H1 (cell line): Measurements from ENCODE around the gene MLH3. TPM values are rescaled to one million over a fixed set of nuclear protein-coding genes. Genes with fewer than 3 reads are reported as not detected.

Experiments used
- CTCF ChIA-PET: fragments of 300-600 bp; sonication (Branson Sonifier 250); formaldehyde crosslinking; loops from one replicate; lab custom pipeline; 2021; ENCODE audit not compliant: partially characterized antibody; lab: Charles Lee
- POLR2A ChIA-PET: fragments of 300-600 bp; sonication (Branson Sonifier 250); formaldehyde crosslinking; loops from one replicate; lab custom pipeline; 2021; ENCODE audit warnings: inconsistent platforms; ENCODE audit not compliant: partially characterized antibody; lab: Charles Lee
- DNase-seq, 2 experiments: peaks; one replicate each; pipeline versions ENCODE4 v3.0.0 to v3.0.0-alpha.2; 2010 to 2022; ENCODE audit warnings: low spot score in 2 of 2, low read depth in 1 of 2, mixed read lengths in 1 of 2
- FAIRE-seq: peaks from 2 replicates; lab custom pipeline; 2011; peaks lifted over from hg19 to GRCh38; lab: Jason Lieb, UNC
- H2AFZ ChIP-seq: 2 replicates; pipeline ENCODE4 v1.8.1; 2012; ENCODE audit warnings: low read length, inconsistent platforms
- H2AK5ac ChIP-seq: 2 replicates; pipeline ENCODE4 v1.6.1; 2013; ENCODE audit warnings: low read depth, low read length
- H2BK120ac ChIP-seq: replicated peaks from 2 replicates; pipeline ENCODE3; 2013; ENCODE audit warnings: low read depth, low read length, inconsistent platforms
- H2BK12ac ChIP-seq: 2 replicates; pipeline ENCODE4 v1.6.1; 2013; ENCODE audit warnings: low read depth, low read length
- H2BK15ac ChIP-seq: 2 replicates; pipeline ENCODE4 v1.6.1; 2013; ENCODE audit warnings: low read length
- H2BK20ac ChIP-seq: 2 replicates; pipeline ENCODE4 v1.6.1; 2013; ENCODE audit warnings: low read length
- H2BK5ac ChIP-seq: 2 replicates; pipeline ENCODE4 v1.6.1; 2013; ENCODE audit warnings: low read depth, low read length
- H3K14ac ChIP-seq: 2 replicates; pipeline ENCODE4 v1.6.1; 2013; ENCODE audit warnings: inconsistent platforms; ENCODE audit not compliant: insufficient read length
- H3K18ac ChIP-seq: 2 replicates; pipeline ENCODE4 v1.6.1; 2013; ENCODE audit warnings: low read length; ENCODE audit errors: extremely low read depth
- H3K23ac ChIP-seq: 2 replicates; pipeline ENCODE4 v1.6.1; 2013; ENCODE audit warnings: inconsistent platforms; ENCODE audit not compliant: insufficient read length
- H3K23me2 ChIP-seq: 2 replicates; pipeline ENCODE4 v1.6.1; 2013; ENCODE audit warnings: low read depth, low read length
- H3K27ac ChIP-seq: 2 replicates; pipeline ENCODE4 v1.6.1; 2011; ENCODE audit warnings: low read depth, low read length, inconsistent platforms
- H3K27me3 ChIP-seq, 4 experiments: replicated peaks in 1 of 4; 1 replicate in 1 of 4; 2 replicates in 3 of 4; pipeline versions ENCODE4 v1.6.1 to v1.8.1; 2011 to 2013; ENCODE audit warnings: low read length in 3 of 4, mild to moderate bottlenecking in 3 of 4, inconsistent platforms in 2 of 4, mixed read lengths in 2 of 4, moderate library complexity in 1 of 4; ENCODE audit not compliant: control insufficient read depth in 3 of 4, insufficient read depth in 3 of 4; ENCODE audit errors: extremely low read depth in 1 of 4
- H3K36me3 ChIP-seq, 4 experiments: 2 replicates each; pipeline versions ENCODE4 v1.6.1 to v1.8.1; 2011 to 2013; ENCODE audit warnings: mild to moderate bottlenecking in 4 of 4, low read length in 3 of 4, moderate library complexity in 2 of 4, control low read depth in 1 of 4, inconsistent platforms in 1 of 4; ENCODE audit not compliant: insufficient read depth in 4 of 4, control insufficient read depth in 2 of 4
- H3K4ac ChIP-seq: replicated peaks from 2 replicates; pipeline ENCODE3; 2013; ENCODE audit warnings: low read length, low read depth, mixed read lengths, inconsistent platforms; ENCODE audit not compliant: insufficient read length
- H3K4me1 ChIP-seq, 4 experiments: replicated peaks in 1 of 4; 1 replicate in 1 of 4; 2 replicates in 3 of 4; pipeline versions ENCODE4 v1.6.1 to v1.8.1; 2011 to 2013; ENCODE audit warnings: low read length in 3 of 4, inconsistent platforms in 2 of 4, mixed read lengths in 1 of 4; ENCODE audit not compliant: insufficient read depth in 4 of 4, control insufficient read depth in 3 of 4
- H3K4me2 ChIP-seq, 2 experiments: 2 replicates each; pipeline versions ENCODE4 v1.6.1 to v1.8.1; 2011 to 2013; ENCODE audit warnings: low read depth in 2 of 2, low read length in 2 of 2, control low read depth in 1 of 2, inconsistent platforms in 1 of 2, mild to moderate bottlenecking in 1 of 2; ENCODE audit not compliant: insufficient read depth in 1 of 2
- H3K4me3 ChIP-seq, 4 experiments: fragments of 200-600, 300-600 bp in 1 of 4; sonication (generic), shearing (Covaris generic), sonication (Bioruptor Twin) in 1 of 4; 2 replicates each; pipeline versions ENCODE4 v1.5.1 to v1.8.1; 2011 to 2016; ENCODE audit warnings: low read length in 4 of 4, low read depth in 3 of 4, control low read depth in 2 of 4, inconsistent platforms in 2 of 4, mild to moderate bottlenecking in 2 of 4, mixed read lengths in 1 of 4, moderate library complexity in 1 of 4; ENCODE audit not compliant: insufficient read depth in 2 of 4; ENCODE audit errors: extremely low read depth in 1 of 4
- H3K56ac ChIP-seq: replicated peaks from 2 replicates; pipeline ENCODE3; 2013; ENCODE audit warnings: low read depth, mild to moderate bottlenecking, mixed read lengths, low read length, inconsistent platforms; ENCODE audit not compliant: insufficient read length
- H3K79me1 ChIP-seq: 2 replicates; pipeline ENCODE4 v1.6.1; 2013; ENCODE audit warnings: low read depth, low read length, control low read depth
- H3K79me2 ChIP-seq, 2 experiments: 2 replicates each; pipeline versions ENCODE4 v1.6.1 to v1.8.1; 2012 to 2013; ENCODE audit warnings: low read length in 2 of 2, mild to moderate bottlenecking in 2 of 2, inconsistent platforms in 1 of 2; ENCODE audit not compliant: insufficient read depth in 2 of 2, control insufficient read depth in 1 of 2
- H3K9ac ChIP-seq, 4 experiments: replicated peaks in 1 of 4; 1 replicate in 1 of 4; 2 replicates in 3 of 4; pipeline versions ENCODE4 v1.6.1 to v1.8.1; 2011 to 2013; ENCODE audit warnings: low read depth in 3 of 4, low read length in 3 of 4, control low read depth in 2 of 4, mild to moderate bottlenecking in 2 of 4, moderate library complexity in 2 of 4, inconsistent platforms in 1 of 4; ENCODE audit errors: extremely low read depth in 1 of 4
- H3K9me3 ChIP-seq, 2 experiments: 2 replicates each; pipeline versions ENCODE4 v1.6.1 to v1.8.1; 2012 to 2013; ENCODE audit warnings: mild to moderate bottlenecking in 2 of 2, moderate library complexity in 2 of 2, control low read depth in 1 of 2, inconsistent platforms in 1 of 2, low read depth in 1 of 2, low read length in 1 of 2, mixed read lengths in 1 of 2; ENCODE audit not compliant: insufficient read depth in 2 of 2
- H4K20me1 ChIP-seq, 2 experiments: replicated peaks in 1 of 2; 2 replicates each; pipeline versions ENCODE3 to v1.8.1; 2011 to 2013; ENCODE audit warnings: inconsistent platforms in 2 of 2, low read length in 2 of 2, mild to moderate bottlenecking in 1 of 2; ENCODE audit not compliant: insufficient read depth in 2 of 2, control insufficient read depth in 1 of 2
- H4K5ac ChIP-seq: 2 replicates; pipeline ENCODE4 v1.6.1; 2013; ENCODE audit warnings: low read length, low read depth, mixed read lengths, inconsistent platforms; ENCODE audit not compliant: insufficient read length
- H4K8ac ChIP-seq: 2 replicates; pipeline ENCODE4 v1.8.0; 2013; ENCODE audit warnings: mild to moderate bottlenecking, moderate library complexity, low read length, inconsistent platforms; ENCODE audit not compliant: insufficient read depth; ENCODE audit errors: extremely low read depth
- H4K91ac ChIP-seq: replicated peaks from 2 replicates; pipeline ENCODE3; 2013; ENCODE audit warnings: low read length, mixed read lengths, inconsistent platforms; ENCODE audit not compliant: insufficient read length
- CTCF ChIP-seq, 3 experiments: IDR thresholded peaks; 1 replicate in 2 of 3; 2 replicates in 1 of 3; pipeline versions ENCODE4 v1.5.1 to v1.6.1; 2011; ENCODE audit warnings: low read length in 3 of 3, mild to moderate bottlenecking in 3 of 3, inconsistent platforms in 2 of 3, low read depth in 1 of 3, moderate library complexity in 1 of 3; ENCODE audit not compliant: insufficient read depth in 1 of 3; ENCODE audit errors: control extremely low read depth in 1 of 3
- HDAC2 ChIP-seq, 2 experiments: fragments of 300-600 bp in 1 of 2; sonication (generic) in 1 of 2; IDR thresholded peaks; 2 replicates each; pipeline ENCODE4 v1.6.1; 2011 to 2012; ENCODE audit warnings: low read depth in 2 of 2, low read length in 2 of 2, mild to moderate bottlenecking in 2 of 2, moderate library complexity in 2 of 2, borderline replicate concordance in 1 of 2, inconsistent platforms in 1 of 2
- KDM1A ChIP-seq: fragments of 200-600, 300-600 bp; sonication (generic); IDR thresholded peaks from 2 replicates; pipeline ENCODE4 v1.7.1; 2016; ENCODE audit warnings: mild to moderate bottlenecking, low read length, borderline replicate concordance
- MAFK ChIP-seq: IDR thresholded peaks from 2 replicates; pipeline ENCODE4 v1.6.1; 2012; ENCODE audit warnings: low read depth, mild to moderate bottlenecking, improper control_type of control experiment, low read length
- MAX ChIP-seq: IDR thresholded peaks from 2 replicates; pipeline ENCODE4 v1.6.1; 2012; ENCODE audit warnings: inconsistent platforms
- NANOG ChIP-seq: IDR thresholded peaks from 2 replicates; pipeline ENCODE4 v1.6.1; 2011; ENCODE audit warnings: low read length, low read depth, mild to moderate bottlenecking, inconsistent platforms; ENCODE audit not compliant: insufficient read depth, poor library complexity, severe bottlenecking
- RFX5 ChIP-seq: IDR thresholded peaks from 2 replicates; pipeline ENCODE4 v1.6.1; 2011; ENCODE audit warnings: low read depth, low read length, improper control_type of control experiment, borderline replicate concordance
- RNF2 ChIP-seq: fragments of 200-900, 300-1000 bp; sonication (generic); IDR thresholded peaks from 2 replicates; pipeline ENCODE4 v1.7.1; 2016; ENCODE audit warnings: borderline replicate concordance, low read depth, mild to moderate bottlenecking, antibody characterized with exemption, low read length; ENCODE audit not compliant: poor library complexity, severe bottlenecking; ENCODE audit errors: missing control alignments
- TCF12 ChIP-seq: IDR thresholded peaks from 2 replicates; pipeline ENCODE4 v1.6.1; 2011; ENCODE audit warnings: low read depth, mild to moderate bottlenecking, low read length
- WGBS, 2 experiments: shearing (Covaris generic) in 1 of 2; methylation state at CpG; one replicate each; pipeline versions ENCODE4 v1.1.6 to v1.1.7; 2013 to 2015; ENCODE audit warnings: low lambda C conversion rate in 2 of 2, mixed read lengths in 2 of 2, inconsistent platforms in 1 of 2, low coverage in 1 of 2, missing lambda C conversion rate in 1 of 2; ENCODE audit not compliant: insufficient replicate concordance in 2 of 2, insufficient coverage in 1 of 2, insufficient read length in 1 of 2; ENCODE audit errors: extremely low coverage in 1 of 2, missing lambda C conversion rate in 1 of 2; 5-methylcytosine and 5-hydroxymethylcytosine counted together
- polyA plus RNA-seq, 7 experiments: library from polyadenylated mRNA; depleted of rRNA in 3 of 7; stranded (reverse) in 5 of 7; unstranded in 2 of 7; fragments of >200 nt in 5 of 7; fragments of 200-250 nt in 2 of 7; gene quantifications; 1 replicate in 5 of 7; 2 replicates in 1 of 7; 4 replicates in 1 of 7; pipeline versions ENCODE4 v1.2.1 to v1.2.3, GENCODE V29; 2011 to 2013; ENCODE audit warnings: missing spikeins in 2 of 7, mixed read lengths in 2 of 7
- total RNA-seq: library from RNA; stranded (reverse); fragmentation: NEBNext Ultra II Directional; extraction: Animal tissue kit (Norgen Biotek cat#: 25700); gene quantifications from 2 replicates; pipeline ENCODE4 v1.2.1, GENCODE V29; 2021

Gene MLH3
- total and polyA plus RNA-seq, 2 of the 8 experiments (the other 6 are each of a cell fraction or from before 2014, with no cell fraction given) = 9.3 to 20.1 TPM

- Histone ChIP-seq H2BK20ac (no peak overlapping the region), H3K9me3 (no peaks in the 10 kb centered on the region), H3K27me3 (peaks cover 0 to 2% (median 0%) of the 10 kb centered on the region in 4 experiments; a peak in 1 of 7 replicates), H2AFZ (peak overlapping the region; percentile 87; the same call in 1 of the 2 replicates), H3K4me1 (peaks cover 0 to 31% (median 24%) of the 10 kb centered on the region in 4 experiments; a peak in 6 of 7 replicates), H3K79me1 (no peaks in the 10 kb centered on the region), H4K20me1 (no peaks in the 10 kb centered on the region), H3K18ac (no peak overlapping the region; the same call in 1 of the 2 replicates), H2BK12ac (0 out of 2 replicates have a peak overlapping the region, but pooled peaks have one; percentile 50), H3K23me2 (no peaks in the 10 kb centered on the region), H3K23ac (no peak overlapping the region), H3K4me2 (no peak overlapping the region), H4K8ac (no peak overlapping the region; the same call in 1 of the 2 replicates), H4K5ac (no peak overlapping the region), H2AK5ac (no peak overlapping the region), H2BK5ac (0 out of 2 replicates have a peak overlapping the region, but pooled peaks have one; percentile 66), H3K56ac (no peak overlapping the region), H3K4ac (no peak overlapping the region), H4K91ac (peak overlapping the region; percentile 33), H3K36me3 (no peaks in the 10 kb centered on the region), H3K9ac (no peak overlapping the region), H3K27ac (no peak overlapping the region), H3K14ac (no peak overlapping the region), H3K4me3 (no peak overlapping the region), H2BK120ac (no peak overlapping the region), H2BK15ac (no peak overlapping the region; the same call in 1 of the 2 replicates), H3K79me2 (no peaks in the 10 kb centered on the region)
- CTCF ChIA-PET = interaction anchor here (0.5 to 4.5 kb wide), 14 partner anchors 11 to 987 kb away, joined by 3 to 30 read pairs (median 6); partner anchors contain the start of genes EIF2B2 and ZC2HC1C
- POLR2A ChIA-PET = interaction anchor here (0.6 to 1.5 kb wide), 6 partner anchors 16 to 1118 kb away, joined by 3 read pairs; no protein-coding TSS in a partner anchor
- DNase-seq (no peak), FAIRE-seq (no peak)
- 98% methylated on average over 9 of the region's 9 CpGs; no CpG with 5 or more reads in 1 of the 2 experiments for WGBS, 2 experiments
- TF ChIP-seq MAFK (no peak), CTCF (IDR thresholded peaks at IDR 0.05; ENCODE audit: control extremely low read depth in 1 of 3, insufficient read depth in 1 of 3, low read depth in 1 of 3, low read length in 3 of 3) (no peak), RNF2 (no peak), MAX (no peak), KDM1A (no peak), RFX5 (no peak), NANOG (no peak), TCF12 (no peak), HDAC2 (IDR thresholded peaks at IDR 0.05; ENCODE audit: borderline replicate concordance in 1 of 2, low read depth in 2 of 2, low read length in 2 of 2) (no peak)
These were observed 69.8 kb downstream of the MLH3 start for GRCh38 chr14:74981462-74981782.
